Measurements from ENCODE around the gene EIF2B5. TPM values are rescaled to one million over a fixed set of nuclear protein-coding genes. Genes with fewer than 3 reads are reported as not detected.
A peak's percentile ranks its signal among the peaks of the same experiment; 100 is the strongest.
"Not testable (repeated sequence)": the region's sequence is repeated elsewhere in the genome, so short reads cannot be mapped to it uniquely, and the experiment has no call there.

EIF2B5 gene
- total RNA-seq, 2 experiments from 2014 or later = 54.7 to 61.8 TPM

- no peaks in the 10 kb centered on the region for H3K9me3 Mint-ChIP-seq
- POLR2A ChIA-PET = interaction anchor here (0.9 to 1.8 kb wide), 3 partner anchors 21 to 57 kb away, joined by 4 to 5 read pairs (median 4); partner anchors contain the start of genes ABCF3 and DVL3
Observed at GRCh38 chr3:184133840-184134745, 1.1 kb upstream of the EIF2B5 start.

GRCh38 chr3:184134746-184135148 is 411 bp upstream of the EIF2B5 start:
- peaks cover 5% of the 10 kb centered on the region for H3K36me3 Mint-ChIP-seq
- ATAC-seq (ENCODE audit: low read depth) (peak; percentile 12), DNase-seq (no peak)
- H3K27me3 Mint-ChIP-seq = no peaks in the 10 kb centered on the region
- peaks cover 31% of the 10 kb centered on the region for H3K4me1 Mint-ChIP-seq
- H3K4me3 Mint-ChIP-seq = peak overlapping the region; percentile 97
- no peaks in the 10 kb centered on the region for H3K9me3 Mint-ChIP-seq
- POLR2A ChIA-PET = interaction anchor here (0.5 to 1.8 kb wide), 7 partner anchors 11 to 63 kb away, joined by 3 to 5 read pairs (median 4); partner anchors contain the start of genes ABCF3, AP2M1 and DVL3
- peak overlapping the region; percentile 93 for H3K27ac Mint-ChIP-seq

More at GRCh38 chr3:184133840-184134745, 1.1 kb upstream of the EIF2B5 start:
- ATAC-seq (ENCODE audit: low read depth) = no peak
- Mint-ChIP-seq H3K4me1 (peaks cover 31% of the 10 kb centered on the region), H3K27ac (peak overlapping the region; percentile 93), H3K36me3 (peaks cover 5% of the 10 kb centered on the region), H3K4me3 (peak overlapping the region; percentile 97), H3K27me3 (no peaks in the 10 kb centered on the region)
- peak; percentile 53 for DNase-seq

GRCh38 chr3:184135911-184136260 is 728 bp downstream of the EIF2B5 start:
- Mint-ChIP-seq H3K36me3 (peaks cover 13% of the 10 kb centered on the region), H3K4me3 (peak overlapping the region; percentile 97), H3K27me3 (no peaks in the 10 kb centered on the region), H3K9me3 (no peaks in the 10 kb centered on the region), H3K4me1 (peaks cover 32% of the 10 kb centered on the region), H3K27ac (peak overlapping the region; percentile 93)
- DNase-seq (no peak), ATAC-seq (ENCODE audit: low read depth) (no peak)
- POLR2A ChIA-PET = interaction anchor here (1.0 to 1.8 kb wide), 6 partner anchors 10 to 67 kb away, joined by 3 to 5 read pairs (median 4); partner anchors contain the start of genes AP2M1 and DVL3

GRCh38 chr3:184140436-184140835 is 5.3 kb downstream of the EIF2B5 start:
- no peaks in the 10 kb centered on the region for H3K27me3 Mint-ChIP-seq
- no peak for DNase-seq
- no peak for ATAC-seq (ENCODE audit: low read depth)
- H3K4me3 Mint-ChIP-seq = no peak overlapping the region
- H3K4me1 Mint-ChIP-seq = peaks cover 23% of the 10 kb centered on the region
- POLR2A ChIA-PET = no interaction called here
- no peaks in the 10 kb centered on the region for H3K9me3 Mint-ChIP-seq
- no peak overlapping the region for H3K27ac Mint-ChIP-seq
- peaks cover 19% of the 10 kb centered on the region for H3K36me3 Mint-ChIP-seq

- Mint-ChIP-seq H3K9me3 (no peaks in the 10 kb centered on the region), H3K4me1 (peaks cover 9% of the 10 kb centered on the region), H3K36me3 (peaks cover 19% of the 10 kb centered on the region), H3K4me3 (no peak overlapping the region), H3K27ac (no peak overlapping the region), H3K27me3 (no peaks in the 10 kb centered on the region)
- no peak for ATAC-seq (ENCODE audit: low read depth)
- POLR2A ChIA-PET = interaction anchor here (1.0 kb wide), 1 partner anchor 57 kb away, joined by 3 read pairs; no protein-coding TSS in a partner anchor
- no peak for DNase-seq
Observed at GRCh38 chr3:184142199-184142598, 7.0 kb downstream of the EIF2B5 start.

GRCh38 chr3:184143327-184143726 is 8.2 kb downstream of the EIF2B5 start:
- Mint-ChIP-seq H3K36me3 (peaks cover 14% of the 10 kb centered on the region), H3K27me3 (no peaks in the 10 kb centered on the region), H3K4me1 (peaks cover 3% of the 10 kb centered on the region), H3K4me3 (no peak overlapping the region), H3K9me3 (no peaks in the 10 kb centered on the region), H3K27ac (no peak overlapping the region)
- ATAC-seq (ENCODE audit: low read depth) (no peak), DNase-seq (no peak)
- POLR2A ChIA-PET = no interaction called here

GRCh38 chr3:184144505-184144904 is 9.3 kb downstream of the EIF2B5 start:
- H3K4me3 Mint-ChIP-seq = no peak overlapping the region
- peaks cover 14% of the 10 kb centered on the region for H3K36me3 Mint-ChIP-seq
- H3K27ac Mint-ChIP-seq = no peak overlapping the region
- ATAC-seq (ENCODE audit: low read depth) (no peak), DNase-seq (no peak)
- H3K27me3 Mint-ChIP-seq = no peaks in the 10 kb centered on the region
- no peaks in the 10 kb centered on the region for H3K9me3 Mint-ChIP-seq
- peaks cover 3% of the 10 kb centered on the region for H3K4me1 Mint-ChIP-seq
- POLR2A ChIA-PET = no interaction called here

GRCh38 chr3:184145111-184145524 is 10.0 kb downstream of the EIF2B5 start:
- no peak overlapping the region for H3K4me3 Mint-ChIP-seq
- ATAC-seq (ENCODE audit: low read depth) (peak; percentile 51), DNase-seq (no peak)
- H3K27me3 Mint-ChIP-seq = no peaks in the 10 kb centered on the region
- no peak overlapping the region for H3K27ac Mint-ChIP-seq
- H3K36me3 Mint-ChIP-seq = peaks cover 11% of the 10 kb centered on the region
- POLR2A ChIA-PET = interaction anchor here (2.0 kb wide), 1 partner anchor 10 kb away, joined by 4 read pairs; the partner anchor contains the start of gene EIF2B5
- H3K4me1 Mint-ChIP-seq = peaks cover 3% of the 10 kb centered on the region
- H3K9me3 Mint-ChIP-seq = no peaks in the 10 kb centered on the region

GRCh38 chr3:184145751-184146270 is 10.7 kb downstream of the EIF2B5 start:
- Mint-ChIP-seq H3K9me3 (no peaks in the 10 kb centered on the region), H3K27ac (no peak overlapping the region), H3K4me1 (peaks cover 2% of the 10 kb centered on the region), H3K36me3 (peaks cover 6% of the 10 kb centered on the region), H3K27me3 (no peaks in the 10 kb centered on the region), H3K4me3 (no peak overlapping the region)
- ATAC-seq (ENCODE audit: low read depth) (no peak), DNase-seq (no peak)
- POLR2A ChIA-PET = interaction anchor here (2.0 kb wide), 1 partner anchor 10 kb away, joined by 4 read pairs; the partner anchor contains the start of gene EIF2B5

GRCh38 chr3:184148076-184148475 is 12.9 kb downstream of the EIF2B5 start:
- no peak for DNase-seq
- Mint-ChIP-seq H3K4me3 (no peak overlapping the region), H3K27ac (no peak overlapping the region), H3K27me3 (no peaks in the 10 kb centered on the region), H3K36me3 (no peaks in the 10 kb centered on the region), H3K9me3 (no peaks in the 10 kb centered on the region), H3K4me1 (peaks cover 2% of the 10 kb centered on the region)
- no peak for ATAC-seq (ENCODE audit: low read depth)
- POLR2A ChIA-PET = no interaction called here

- Mint-ChIP-seq H3K9me3 (no peaks in the 10 kb centered on the region), H3K36me3 (no peaks in the 10 kb centered on the region), H3K4me1 (peaks cover 4% of the 10 kb centered on the region), H3K27me3 (no peaks in the 10 kb centered on the region), H3K27ac (no peak overlapping the region), H3K4me3 (no peak overlapping the region)
- ATAC-seq (ENCODE audit: low read depth) (no peak), DNase-seq (no peak)
- POLR2A ChIA-PET = interaction anchor here (0.5 to 0.6 kb wide), 2 partner anchors 120 to 376 kb away, joined by 3 read pairs; no protein-coding TSS in a partner anchor
Observed at GRCh38 chr3:184149123-184149522, 14.0 kb downstream of the EIF2B5 start.

GRCh38 chr3:184149770-184150169 is 14.6 kb downstream of the EIF2B5 start:
- ATAC-seq (ENCODE audit: low read depth); H3K9me3 Mint-ChIP-seq; H3K4me1 Mint-ChIP-seq; DNase-seq; H3K36me3 Mint-ChIP-seq; H3K27me3 Mint-ChIP-seq; H3K4me3 Mint-ChIP-seq; H3K27ac Mint-ChIP-seq: not testable (repeated sequence)
- POLR2A ChIA-PET = interaction anchor here (0.6 to 0.7 kb wide), 2 partner anchors 14 to 121 kb away, joined by 3 read pairs; no protein-coding TSS in a partner anchor

GRCh38 chr3:184154885-184155643 is 19.9 kb downstream of the EIF2B5 start, which contains the start of gene DVL3:
Gene DVL3 (plus strand): TSS chr3:184155377. CDS start chr3:184155636, 259 bp downstream.
- peaks cover 19% of the 10 kb centered on the region for H3K4me1 Mint-ChIP-seq
- no peaks in the 10 kb centered on the region for H3K27me3 Mint-ChIP-seq
- H3K36me3 Mint-ChIP-seq = peaks cover 1% of the 10 kb centered on the region

More at GRCh38 chr3:184154885-184155643, 19.9 kb downstream of the EIF2B5 start, which contains the start of gene DVL3:
- DNase-seq = peak; percentile 71
- peak; percentile 77 for ATAC-seq (ENCODE audit: low read depth)
- no peaks in the 10 kb centered on the region for H3K9me3 Mint-ChIP-seq
- POLR2A ChIA-PET = interaction anchor here (0.7 to 1.0 kb wide), 3 partner anchors 10 to 20 kb away, joined by 3 to 4 read pairs (median 4); partner anchors contain the start of gene EIF2B5
- peak within 1 kb of the TSS; percentile 98 for H3K4me3 Mint-ChIP-seq
- peak within 1 kb of the TSS; percentile 82 for H3K27ac Mint-ChIP-seq

Measured in activated naive CD8-positive, alpha-beta T cell treated with anti-CD3 and anti-CD28 coated beads, Interleukin-2, amount 10 ng/mL, durations not matched to agents 7 days and 5 days (primary cell).